Omental fat pad (tissue), 4 donors: ENCODE results near the gene GNG13. TPM values are rescaled to one million over a fixed set of nuclear protein-coding genes. Genes with fewer than 3 reads are reported as not detected.

Experiments
- ATAC-seq: fragments of 150-250 bp; one replicate; pipeline ENCODE4 v1.9.1; 2016; ENCODE audit warnings: mild to moderate bottlenecking, moderate library complexity; ENCODE audit not compliant: low FRiP score
- DNase-seq: peaks from one replicate; pipeline ENCODE4 v3.0.0-alpha.2; 2019; ENCODE audit warnings: low spot score
- total RNA-seq, 4 donors: library from RNA; depleted of rRNA; stranded (reverse); fragments of >200 nt; gene quantifications; one replicate each; pipeline ENCODE4 v1.1.0, GENCODE V29; 2016
- TF ChIP-seq, protein P1 (sequence below), 3 donors: fragments of 450-650 bp; IDR thresholded peaks; one replicate each; pipeline ENCODE4 v1.5.1; 2016 to 2017; ENCODE audit warnings: antibody characterized with exemption in 3 of 3, mild to moderate bottlenecking in 3 of 3, moderate library complexity in 2 of 3

Gene GNG13
- total RNA-seq, 4 donors from 2014 or later: not detected

DNA sequence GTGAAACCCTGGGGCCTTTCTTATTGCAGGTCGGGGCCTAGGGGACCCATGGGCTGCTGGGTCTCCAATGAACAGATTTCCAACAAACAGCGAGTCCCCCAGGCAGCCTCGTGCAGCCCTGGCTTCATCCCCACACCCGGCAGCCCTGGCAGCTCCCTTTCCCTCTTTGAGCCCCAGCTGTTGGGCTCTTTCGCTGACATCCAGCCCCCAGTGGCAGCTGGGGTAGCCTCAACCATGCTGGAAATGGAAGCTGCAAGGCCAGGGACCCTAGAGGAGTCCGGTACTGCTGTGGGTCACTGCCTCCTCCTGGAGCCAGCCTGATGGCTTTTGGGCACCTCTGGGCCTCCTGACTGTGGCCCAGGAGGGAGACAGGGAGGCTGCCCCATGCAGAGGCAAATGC is 18.3 kb downstream of the GNG13 start:
- ATAC-seq: no peak
- no peak for DNase-seq
- TF ChIP-seq, protein P1, sequence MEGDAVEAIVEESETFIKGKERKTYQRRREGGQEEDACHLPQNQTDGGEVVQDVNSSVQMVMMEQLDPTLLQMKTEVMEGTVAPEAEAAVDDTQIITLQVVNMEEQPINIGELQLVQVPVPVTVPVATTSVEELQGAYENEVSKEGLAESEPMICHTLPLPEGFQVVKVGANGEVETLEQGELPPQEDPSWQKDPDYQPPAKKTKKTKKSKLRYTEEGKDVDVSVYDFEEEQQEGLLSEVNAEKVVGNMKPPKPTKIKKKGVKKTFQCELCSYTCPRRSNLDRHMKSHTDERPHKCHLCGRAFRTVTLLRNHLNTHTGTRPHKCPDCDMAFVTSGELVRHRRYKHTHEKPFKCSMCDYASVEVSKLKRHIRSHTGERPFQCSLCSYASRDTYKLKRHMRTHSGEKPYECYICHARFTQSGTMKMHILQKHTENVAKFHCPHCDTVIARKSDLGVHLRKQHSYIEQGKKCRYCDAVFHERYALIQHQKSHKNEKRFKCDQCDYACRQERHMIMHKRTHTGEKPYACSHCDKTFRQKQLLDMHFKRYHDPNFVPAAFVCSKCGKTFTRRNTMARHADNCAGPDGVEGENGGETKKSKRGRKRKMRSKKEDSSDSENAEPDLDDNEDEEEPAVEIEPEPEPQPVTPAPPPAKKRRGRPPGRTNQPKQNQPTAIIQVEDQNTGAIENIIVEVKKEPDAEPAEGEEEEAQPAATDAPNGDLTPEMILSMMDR (IDR thresholded peaks at IDR 0.05): no peak

DNA sequence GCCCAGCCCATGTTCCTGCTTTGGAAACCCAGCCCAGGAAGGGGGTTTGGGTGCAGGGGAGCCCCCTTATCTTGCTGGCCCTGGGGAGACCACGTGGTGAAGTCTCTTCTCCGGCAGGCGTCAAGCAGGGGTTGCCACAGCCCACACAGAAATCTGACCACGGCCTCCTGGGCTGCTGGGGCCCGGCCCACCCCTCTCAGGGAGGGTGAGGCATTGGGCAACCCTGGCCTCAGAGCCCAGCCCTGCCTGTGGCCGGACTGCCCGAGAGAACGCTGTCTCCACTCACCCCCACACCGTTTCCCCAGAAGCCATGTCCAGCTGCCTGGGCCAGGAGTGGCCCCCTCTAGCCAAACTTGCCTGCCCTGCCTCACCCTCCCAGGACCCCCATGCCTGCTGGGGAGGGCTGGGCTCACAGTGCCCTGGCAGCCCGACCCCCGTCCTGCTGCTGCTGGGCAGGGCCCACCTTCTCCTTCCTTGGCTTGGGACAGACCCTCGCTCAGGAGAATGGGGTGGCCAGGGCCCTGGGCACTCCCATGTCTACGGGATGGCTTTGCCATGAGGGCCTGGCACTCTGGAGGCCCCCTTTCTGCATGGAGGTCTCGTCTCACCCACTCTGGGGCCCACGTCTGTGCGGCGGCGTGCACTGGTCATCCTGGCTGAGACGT is 19.1 kb downstream of the GNG13 start:
- DNase-seq (no peak), ATAC-seq (no peak)
- TF ChIP-seq, protein P1 (IDR thresholded peaks at IDR 0.05): no peak

DNA sequence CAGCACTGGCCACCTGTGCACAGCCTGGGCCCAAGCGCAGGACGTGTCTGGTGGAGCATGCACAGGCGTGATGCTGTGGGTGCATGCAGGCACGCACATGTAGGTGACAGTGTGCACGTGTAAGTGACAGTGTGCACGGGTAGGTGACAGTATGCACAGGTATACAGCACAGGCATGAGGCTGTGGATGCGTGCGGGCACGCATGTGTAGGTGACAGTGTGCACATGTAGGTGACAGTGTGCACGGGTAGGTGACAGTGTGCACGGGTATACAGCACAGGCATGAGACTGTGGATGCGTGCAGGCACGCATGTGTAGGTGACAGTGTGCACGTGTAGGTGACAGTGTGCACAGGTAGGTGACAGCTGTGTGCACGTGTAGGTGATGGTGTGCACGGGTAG is 20.2 kb downstream of the GNG13 start:
- no peak for DNase-seq
- TF ChIP-seq, protein P1 (IDR thresholded peaks at IDR 0.05): no peak
- no peak for ATAC-seq

DNA sequence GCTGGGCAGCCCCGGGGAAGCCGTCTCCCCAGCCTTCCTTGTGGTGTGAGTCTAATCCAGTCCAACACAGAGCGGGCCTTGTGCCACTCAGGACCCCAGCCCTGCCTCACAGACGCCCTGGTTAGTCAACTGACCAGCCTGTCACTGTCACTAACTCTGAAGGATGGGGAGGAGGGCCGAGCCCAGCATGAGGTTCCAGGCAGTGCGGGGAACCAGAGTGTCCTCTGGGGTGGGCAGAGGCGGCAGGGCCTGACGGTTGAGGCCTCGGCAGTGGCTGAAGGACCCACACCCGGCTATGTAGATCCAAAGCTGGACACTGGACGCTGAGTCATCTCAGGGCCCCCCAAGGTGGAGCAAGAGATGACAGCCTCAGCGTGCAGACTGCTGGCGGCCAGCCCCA is 21.0 kb downstream of the GNG13 start:
- DNase-seq (no peak), ATAC-seq (no peak)
- TF ChIP-seq, protein P1 (IDR thresholded peaks at IDR 0.05): no peak

DNA sequence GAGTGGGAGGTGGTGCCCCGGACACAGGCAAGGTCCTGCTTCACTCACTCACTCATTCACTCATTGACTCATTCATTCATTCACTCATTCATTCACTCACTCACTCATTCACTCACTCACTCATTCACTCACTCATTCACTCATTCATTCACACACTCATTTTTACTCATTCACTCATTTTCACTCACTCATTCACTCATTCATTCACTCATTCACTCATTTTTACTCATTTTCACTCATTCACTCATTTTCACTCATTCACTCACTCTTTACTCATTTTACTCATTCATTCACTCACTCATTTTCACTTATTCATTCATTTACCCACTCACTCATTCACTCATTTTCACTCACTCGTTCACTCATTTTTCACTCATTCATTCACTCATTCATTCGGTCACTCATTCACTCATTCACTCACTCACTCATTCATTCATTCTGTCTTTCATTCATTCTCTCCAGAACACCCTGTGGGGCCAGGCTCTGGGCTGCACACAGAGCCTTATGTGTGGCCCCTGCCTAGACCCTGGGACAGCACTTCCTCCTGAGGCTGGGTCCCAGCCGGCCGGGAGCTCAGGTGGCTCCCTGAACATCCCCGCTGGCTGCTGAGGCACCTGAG is 21.5 kb downstream of the GNG13 start:
- TF ChIP-seq, protein P1 (IDR thresholded peaks at IDR 0.05): no peak
- ATAC-seq: no peak
- DNase-seq: no peak

GRCh38 chr16:778447-778846 is 22.1 kb downstream of the GNG13 start:
- TF ChIP-seq, protein P1 (IDR thresholded peaks at IDR 0.05): no peak
- peak; percentile 16 for ATAC-seq
- no peak for DNase-seq

- TF ChIP-seq, protein P1 (IDR thresholded peaks at IDR 0.05): no peak
- DNase-seq (no peak), ATAC-seq (no peak)
Observed at GRCh38 chr16:777826-778225, 22.7 kb downstream of the GNG13 start.
